GM18861 (cell line): Measurements from ENCODE around the gene RAB37.

Experiments
- ATAC-seq: cut with Tn5 transposase; IDR thresholded peaks from one replicate; pipeline ENCODE4 v1.9.1; 2021; ENCODE audit not compliant: unreplicated experiment

Gene RAB37, protein sequence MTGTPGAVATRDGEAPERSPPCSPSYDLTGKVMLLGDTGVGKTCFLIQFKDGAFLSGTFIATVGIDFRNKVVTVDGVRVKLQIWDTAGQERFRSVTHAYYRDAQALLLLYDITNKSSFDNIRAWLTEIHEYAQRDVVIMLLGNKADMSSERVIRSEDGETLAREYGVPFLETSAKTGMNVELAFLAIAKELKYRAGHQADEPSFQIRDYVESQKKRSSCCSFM

DNA sequence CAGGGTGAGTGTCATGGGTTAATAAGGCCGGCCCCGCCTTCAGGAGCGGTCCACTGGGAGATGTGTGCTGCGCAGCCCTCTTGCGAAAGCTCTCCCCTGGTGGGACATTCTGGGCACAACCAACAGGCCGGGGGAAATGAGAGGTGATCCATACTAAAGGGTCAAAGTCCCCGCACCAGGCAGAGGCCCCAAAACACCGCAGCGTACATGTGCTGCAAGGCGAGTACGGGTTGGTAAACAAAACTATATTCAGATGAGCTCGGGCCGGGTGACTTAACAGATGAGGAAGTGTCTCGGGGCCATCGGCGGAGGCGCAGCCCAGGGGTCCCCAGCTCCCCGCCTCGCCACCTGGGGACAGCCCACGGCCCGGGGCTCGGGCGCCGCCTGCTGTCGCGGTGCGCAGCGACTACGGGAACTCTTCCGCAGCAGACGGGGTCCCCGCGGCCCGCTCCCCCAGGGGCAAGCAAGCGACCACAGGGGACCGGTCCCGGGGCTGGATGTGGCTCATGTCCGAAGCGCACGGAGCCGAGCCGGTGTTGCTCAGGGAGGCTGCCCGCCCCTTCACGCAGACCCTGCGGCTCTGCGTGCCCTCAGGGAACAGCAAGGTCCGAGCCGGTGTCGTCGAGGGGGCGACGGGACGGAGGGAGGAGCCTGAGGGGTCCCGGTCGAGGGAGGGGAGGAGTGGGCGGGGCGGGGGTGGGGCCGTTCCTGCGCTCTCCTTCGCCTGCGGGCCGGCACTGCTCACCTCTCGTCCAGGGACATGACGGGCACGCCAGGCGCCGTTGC lies at the start of gene RAB37:
TSS of gene RAB37 (plus strand) at position 744 of the 786 bp plus-strand sequence. CDS start at position 761, 17 bp downstream.
- peak; percentile 36 for ATAC-seq

DNA sequence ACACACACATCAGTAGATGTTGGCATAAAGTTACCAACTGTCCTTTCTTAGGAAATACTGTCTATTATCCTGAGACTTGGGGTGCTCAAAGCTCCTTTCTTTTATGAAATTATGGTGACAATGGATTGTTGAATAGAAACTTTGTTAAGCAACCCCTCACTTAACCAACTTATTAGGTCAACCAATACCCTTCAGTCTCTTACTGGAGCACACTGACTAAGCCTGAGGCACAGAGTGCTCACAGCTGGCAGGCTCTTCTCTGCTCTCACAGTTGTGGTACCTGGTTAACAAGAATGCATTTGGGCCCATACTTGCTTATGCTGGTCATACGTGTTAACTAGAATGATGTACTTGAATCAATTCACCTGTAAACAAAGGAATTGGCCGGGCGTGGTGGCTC lies 49.2 kb upstream of the RAB37 start:
- ATAC-seq, result no peak

DNA sequence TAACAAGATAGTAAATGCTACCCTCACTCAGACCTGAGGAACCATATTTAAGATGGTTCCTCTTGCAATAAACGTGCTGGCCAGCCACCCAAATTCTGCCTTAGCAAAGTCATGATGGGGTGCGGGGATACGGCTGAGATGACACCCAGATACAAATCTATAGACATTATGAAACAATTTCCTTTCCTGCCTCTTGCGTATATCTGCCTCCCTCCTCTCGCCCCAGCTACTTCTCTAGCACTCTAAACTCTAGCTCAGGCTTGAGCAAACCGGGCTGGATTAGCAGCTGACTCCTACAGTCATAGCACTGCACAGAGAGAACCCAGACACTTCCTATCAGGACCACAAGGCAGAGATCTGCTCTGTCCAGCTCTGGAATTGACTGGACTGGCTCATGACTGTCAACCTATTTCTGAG lies 46.6 kb upstream of the RAB37 start:
- no peak for ATAC-seq

DNA sequence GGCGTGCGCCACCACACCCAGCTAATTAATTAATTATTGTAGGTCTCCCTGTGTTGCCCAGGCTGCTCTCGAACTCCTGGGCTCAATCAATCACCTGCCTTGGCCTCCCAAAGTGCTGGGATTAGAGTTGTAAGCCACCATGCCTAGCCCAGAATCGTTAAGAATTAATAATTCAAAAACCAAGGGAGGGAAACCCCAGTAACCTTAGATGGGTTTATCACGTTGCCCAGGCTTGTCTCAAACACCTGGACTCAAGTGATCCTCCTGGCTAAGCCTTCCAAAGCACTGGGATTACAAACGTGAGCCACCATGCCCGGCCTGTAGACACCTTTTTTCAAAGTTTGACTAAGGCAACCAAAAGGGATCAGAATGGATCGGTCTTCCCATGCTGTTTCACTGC lies 45.9 kb upstream of the RAB37 start:
- no peak for ATAC-seq

DNA sequence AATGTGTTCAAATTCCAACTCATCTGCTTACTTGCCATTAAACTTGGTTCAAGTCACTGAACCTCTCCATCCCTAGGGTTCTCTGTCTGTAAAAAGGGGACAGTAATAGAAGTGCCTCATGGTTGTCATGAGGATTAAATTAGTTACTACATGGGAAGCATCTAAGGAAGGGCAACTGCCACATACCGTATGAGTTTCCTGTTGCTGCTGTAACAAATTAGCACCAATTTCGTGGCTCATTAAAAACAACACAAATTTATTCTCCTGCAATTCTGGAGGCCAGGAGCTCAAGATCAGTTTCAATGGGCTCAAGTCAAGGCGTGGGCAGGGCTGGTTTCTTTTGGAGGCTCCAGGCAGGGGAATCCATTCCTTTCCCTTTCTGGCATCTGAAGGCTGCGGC lies 43.0 kb upstream of the RAB37 start:
- ATAC-seq, result no peak

DNA sequence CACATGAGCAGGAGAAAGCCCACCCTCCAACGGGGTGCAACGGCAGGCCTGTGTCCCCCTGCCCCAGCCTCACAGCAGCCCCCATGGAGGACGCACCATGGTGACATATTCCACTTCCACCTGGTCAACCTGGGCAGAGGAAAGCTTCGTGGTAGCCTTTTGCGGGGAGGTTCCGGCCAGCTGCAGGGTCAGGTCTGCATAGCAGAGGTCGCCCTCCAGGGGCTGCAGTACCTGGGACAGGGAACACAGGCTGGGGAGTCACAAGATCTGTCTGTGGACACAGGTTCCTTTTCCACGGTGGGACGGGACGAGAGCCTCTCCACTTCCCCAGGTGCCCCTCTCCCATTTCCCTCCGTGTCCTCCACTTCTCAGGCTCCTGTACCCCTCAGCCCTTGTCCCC lies 41.4 kb upstream of the RAB37 start:
- no peak for ATAC-seq

DNA sequence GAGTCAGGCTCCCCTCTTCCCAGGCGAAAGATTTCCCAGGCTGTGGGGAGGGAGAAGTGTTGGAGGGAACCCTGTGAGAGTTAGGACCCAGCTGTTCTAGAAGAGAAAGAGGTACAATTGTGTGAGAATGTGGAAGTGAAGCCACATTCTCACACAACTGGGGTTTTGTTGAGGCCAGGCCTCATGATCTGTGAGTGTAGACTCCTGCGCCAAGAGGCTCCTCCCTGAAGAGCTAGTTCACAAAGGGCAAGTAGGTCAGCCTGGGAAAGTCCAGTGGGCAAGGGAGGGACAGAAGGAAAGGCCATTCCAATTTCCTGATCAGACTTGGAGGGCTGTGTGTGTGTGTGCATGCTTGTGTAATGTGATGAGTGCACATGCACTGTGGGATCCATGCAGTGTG lies 39.5 kb upstream of the RAB37 start:
- ATAC-seq, result no peak

DNA sequence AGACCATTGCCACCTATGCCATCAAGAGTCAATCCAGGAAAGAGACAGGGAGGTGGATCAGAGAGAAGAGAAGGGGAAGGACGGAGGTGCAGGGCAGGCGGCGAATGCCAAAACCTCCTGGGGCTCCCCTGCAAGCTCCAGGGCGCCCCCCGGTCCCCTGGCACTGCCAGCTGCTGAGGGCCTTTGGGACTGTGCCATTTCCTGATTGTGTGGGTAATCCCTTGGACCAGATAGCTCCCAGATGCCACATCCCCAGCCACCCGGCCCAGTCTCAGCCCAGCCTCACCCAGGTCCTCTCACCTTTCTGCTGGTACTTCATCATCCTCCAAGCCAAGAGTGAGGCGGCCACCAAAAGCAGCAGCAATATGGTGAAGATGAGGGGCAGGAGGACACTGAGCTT lies 39.0 kb upstream of the RAB37 start:
- ATAC-seq, result no peak

DNA sequence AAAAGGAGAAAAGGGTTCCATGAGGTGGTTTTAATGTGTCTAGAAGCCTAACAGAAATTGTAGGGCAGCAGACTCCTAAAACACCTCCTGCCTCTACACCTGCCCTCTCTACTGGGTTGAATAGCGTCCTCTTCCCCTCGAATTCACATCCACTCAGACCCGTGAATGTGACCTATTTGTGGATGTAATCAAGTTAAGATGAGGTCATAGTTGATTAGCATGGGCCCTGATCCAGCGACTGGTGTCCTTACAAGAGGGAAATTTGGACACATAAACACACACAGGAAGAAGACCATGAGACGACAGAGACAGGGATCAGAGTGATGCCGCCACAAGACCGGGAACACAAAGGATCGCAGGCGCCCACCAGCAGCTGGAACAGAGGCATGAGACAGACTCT lies 37.8 kb upstream of the RAB37 start:
- ATAC-seq, result no peak

DNA sequence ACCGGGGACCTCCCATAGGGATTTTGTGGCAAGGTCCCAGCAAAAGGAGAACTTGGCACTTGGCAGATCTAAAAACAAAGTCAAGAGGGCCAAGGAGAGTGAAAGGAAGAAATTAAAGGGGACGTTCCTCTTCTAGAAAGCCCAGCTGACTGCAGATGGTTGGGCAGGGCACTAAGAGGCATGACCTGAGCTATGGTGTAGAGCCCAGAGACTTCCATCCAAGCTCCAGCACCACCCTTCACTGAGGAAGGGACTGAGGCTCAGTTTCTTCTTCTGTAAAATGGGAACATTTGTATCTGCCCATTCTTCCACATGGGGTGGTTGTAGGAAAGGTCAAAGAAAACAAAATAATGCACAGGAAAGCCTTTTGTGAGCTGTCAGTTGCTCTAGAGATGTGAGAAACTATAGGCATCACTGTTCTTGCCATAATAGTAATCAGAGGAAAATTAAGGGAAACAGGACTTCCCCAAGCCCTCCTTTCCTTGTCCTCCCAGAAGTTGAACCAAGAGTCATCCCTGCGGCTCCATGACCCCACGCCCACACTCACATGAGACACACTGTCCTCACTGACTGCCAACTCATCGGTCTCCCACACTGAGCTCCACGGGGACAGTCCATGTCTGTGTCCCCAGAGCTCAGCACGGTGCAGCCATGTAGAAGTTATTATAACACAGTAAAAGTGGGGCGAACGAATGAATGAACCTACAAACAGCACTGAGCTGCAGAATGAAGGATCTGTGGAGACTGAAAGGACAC lies 34.8 kb upstream of the RAB37 start:
- no peak for ATAC-seq

DNA sequence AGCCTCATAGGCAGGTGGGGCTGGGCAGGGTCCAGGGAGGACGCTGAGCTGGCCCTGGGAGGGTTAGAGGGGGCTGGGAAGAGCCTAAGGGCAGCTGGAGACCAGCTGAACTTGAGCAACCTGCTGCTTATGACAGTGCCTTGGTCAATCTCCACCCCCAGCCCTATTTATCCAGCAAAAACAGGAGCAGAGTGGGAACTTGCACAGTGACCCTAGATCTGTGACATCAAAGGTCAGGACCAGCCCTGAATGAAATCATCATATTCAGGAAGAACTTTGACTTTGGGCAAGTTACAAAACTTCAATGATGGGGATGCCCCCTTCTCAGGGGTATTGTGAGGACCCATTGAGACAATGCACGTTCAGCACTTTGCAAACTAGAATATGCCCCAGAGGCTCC lies 33.7 kb upstream of the RAB37 start:
- ATAC-seq, result no peak

DNA sequence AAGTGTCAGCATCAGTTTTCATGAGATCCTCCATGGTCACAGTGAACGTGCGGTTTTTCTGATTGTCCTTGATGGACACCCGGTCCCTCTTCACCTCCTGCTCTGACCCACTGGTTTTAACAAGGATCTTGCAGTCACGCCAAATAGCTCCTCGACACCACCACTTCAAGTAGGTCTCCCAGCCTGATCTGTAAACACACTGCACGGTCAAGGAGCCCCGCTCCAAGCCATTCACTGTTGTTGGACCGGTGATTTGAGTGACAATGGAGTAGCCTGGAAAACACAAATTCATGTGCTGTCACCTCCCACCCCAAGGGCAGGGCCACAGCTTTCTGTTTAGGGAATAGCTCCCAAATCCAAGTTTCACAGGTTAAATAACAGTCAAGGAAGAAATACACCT lies 32.5 kb upstream of the RAB37 start:
- no peak for ATAC-seq

DNA sequence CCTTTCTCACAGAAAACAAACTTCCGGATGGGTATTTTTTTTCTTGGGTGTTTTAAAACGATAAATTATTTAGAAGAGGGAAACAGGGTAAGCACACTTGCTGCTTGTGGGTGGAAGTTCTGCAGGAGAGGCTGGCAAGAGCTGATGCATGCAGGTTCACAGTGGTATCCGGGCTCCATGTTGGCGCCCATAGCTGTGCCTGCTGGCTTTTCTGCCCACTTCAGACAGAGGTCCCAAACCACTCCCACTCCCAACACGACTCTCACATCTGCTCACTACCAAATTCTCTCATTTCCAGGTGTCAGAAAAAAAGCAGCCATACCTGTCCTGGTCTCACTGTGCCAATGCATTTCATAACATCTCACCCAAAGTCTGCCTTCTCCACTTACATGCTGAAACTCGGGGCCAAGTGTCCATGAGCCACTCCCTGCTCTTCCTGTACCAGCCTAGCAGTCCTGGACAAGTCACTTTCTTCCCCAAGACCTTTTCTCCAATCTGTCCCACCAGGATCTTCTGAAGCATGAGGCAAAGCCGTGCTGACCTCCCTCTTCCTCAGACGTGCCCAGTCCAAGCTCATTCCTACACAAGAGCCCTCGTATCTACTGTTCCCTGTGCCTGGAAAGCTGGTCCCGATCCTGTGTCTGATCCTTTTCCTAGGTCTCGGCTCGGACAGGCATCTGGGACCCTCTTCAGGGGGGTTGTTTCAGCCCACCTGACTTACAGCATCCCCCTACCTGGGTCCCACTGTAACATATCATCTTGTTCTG lies 25.8 kb upstream of the RAB37 start:
- ATAC-seq, result no peak

DNA sequence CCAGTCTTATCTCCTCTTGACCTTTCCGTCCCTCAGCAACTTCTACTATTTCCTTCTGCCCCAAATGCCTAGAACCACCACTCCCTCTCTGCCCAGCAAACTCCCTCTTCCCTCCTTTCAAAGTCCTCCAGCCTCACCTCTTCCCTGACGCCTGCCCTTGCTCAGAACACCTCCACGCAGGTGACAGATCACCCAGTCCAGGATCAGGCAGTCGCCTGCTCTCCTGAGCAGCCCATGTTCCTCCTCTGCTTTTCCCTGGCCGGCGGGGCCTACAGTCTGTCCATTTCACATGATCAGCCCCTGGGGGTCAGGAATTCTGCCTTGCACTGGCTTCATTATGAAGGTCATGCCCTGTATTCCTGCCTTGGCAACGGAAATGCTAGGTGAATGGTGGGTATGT lies 24.8 kb upstream of the RAB37 start:
- ATAC-seq, result no peak

DNA sequence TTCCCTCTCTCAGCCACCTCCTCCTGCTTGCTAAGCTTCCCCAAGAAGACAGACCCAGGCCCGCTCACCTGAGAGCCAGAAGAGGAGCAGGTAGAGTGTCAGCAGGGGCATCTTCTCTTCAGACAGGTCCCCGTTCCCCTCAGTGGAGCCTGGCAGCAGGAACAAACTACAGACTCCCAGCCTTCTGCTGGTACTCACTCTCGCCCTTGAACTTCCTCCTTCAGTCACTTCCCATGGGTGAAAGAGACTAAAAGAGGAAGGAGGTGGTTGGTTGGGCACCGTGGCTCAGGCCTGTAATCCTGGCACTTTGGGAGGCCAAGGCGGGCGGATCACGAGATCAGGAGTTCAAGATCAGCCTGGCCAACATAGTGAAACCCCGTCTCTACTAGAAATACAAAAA lies 24.3 kb upstream of the RAB37 start, which contains the start of gene CD300LF:
TSS of gene CD300LF (minus strand) at position 168 of the 400 bp plus-strand sequence. CDS start at position 111, 57 bp downstream.
- ATAC-seq, result no peak

DNA sequence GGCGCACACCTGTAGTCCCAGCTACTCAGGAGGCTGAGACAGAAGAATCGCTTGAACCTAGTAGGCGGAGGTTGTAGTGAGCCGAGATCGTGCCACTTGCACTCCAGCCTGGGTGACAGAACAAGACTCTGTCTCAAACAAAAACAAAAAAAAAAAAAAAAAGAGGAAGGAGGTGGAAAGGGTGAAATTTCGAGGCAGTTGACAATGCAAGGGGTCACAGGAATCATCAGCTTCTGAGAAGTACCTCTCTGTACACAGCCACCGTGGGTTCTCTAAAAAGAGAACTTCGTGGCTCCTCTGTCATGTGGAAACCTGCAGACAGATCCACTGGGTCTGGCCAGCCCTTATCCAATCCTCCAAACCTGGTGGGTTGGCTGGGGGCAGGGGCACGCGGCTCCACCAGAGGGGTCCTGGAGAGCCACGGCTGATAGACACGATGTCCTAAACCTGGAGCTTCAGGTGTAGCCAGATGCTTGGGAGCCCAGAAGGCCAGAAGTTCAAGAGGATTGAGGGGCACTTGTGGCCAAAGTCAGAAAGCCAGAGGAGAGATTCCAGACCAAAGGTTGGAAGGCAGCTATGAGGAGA lies 23.8 kb upstream of the RAB37 start:
- ATAC-seq, result no peak

DNA sequence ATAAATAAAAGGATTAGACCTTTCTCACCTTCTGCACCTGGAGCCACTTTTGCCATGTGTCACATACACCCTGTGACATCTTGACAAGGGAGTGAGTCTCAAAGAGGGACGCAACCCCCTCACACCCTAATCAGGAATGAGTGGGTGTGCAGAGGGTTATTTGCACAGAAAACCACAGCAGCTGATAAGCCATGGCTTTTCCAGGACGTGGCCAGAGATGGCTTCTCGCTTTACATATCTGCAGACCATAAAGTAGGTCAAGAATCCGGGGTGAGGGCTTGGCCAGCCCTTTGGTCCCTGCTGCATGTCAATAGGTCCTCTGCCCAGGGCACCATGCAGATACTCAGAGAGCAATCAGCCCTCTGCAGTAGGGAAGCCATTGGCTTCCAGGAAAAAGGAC lies 21.9 kb upstream of the RAB37 start:
- no peak for ATAC-seq

DNA sequence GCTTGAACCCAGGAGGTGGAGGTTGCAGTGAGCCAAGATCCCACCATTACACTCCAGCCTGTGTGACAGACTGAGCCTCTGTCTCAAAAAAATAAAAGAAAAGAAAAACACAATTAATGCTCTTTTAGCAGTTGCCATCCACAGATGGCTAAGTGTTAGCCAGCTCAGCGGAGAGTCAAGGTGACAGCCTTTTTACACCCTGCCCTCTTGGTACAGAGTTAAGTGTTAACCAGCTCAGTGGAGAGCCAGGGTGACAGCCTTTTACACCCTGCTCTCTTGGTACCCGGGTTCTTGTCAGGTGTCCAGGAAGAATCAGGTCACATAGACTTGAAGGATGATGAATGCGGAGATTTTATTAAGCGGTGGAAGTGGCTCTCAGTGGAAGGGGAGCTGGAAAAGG lies 16.6 kb upstream of the RAB37 start:
- no peak for ATAC-seq

DNA sequence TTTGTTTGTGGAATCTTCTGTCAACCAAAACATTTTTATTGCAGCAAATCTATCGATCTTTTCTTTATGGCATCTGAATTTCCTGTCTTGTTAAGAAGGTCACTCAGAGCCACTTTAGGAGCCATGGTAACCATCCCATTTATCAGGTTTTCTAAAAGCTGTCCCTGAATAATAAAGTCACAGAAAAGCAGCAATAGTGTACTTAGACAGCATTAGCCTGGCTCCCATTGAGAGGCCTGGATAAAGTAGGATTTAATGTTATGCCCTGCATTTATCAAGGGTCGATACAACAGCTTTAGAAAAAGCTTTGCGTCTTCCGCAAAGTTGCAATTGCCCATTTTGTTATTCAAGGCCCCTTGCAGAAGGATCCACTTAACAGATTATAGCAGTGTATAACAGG lies 14.3 kb upstream of the RAB37 start:
- ATAC-seq, result no peak

DNA sequence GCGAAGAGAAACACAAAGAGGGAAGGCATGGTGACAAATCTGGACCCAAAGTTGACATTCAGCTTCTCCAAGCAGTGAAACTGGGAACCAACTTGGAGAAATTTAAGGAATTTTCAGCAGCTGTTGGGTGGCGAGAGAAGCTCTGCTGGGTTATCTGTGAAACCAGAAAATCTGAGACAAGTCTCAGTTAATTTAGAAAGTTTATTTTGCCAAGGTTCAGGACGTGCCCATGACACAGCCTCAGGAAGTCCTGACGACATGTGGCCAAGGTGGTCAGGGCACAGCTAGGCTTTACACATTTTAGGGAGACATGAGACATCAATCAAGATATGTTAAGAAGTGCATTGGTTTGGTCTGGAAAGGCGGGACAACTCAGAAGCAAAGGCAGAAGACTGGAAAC lies 13.2 kb upstream of the RAB37 start:
- no peak for ATAC-seq

DNA sequence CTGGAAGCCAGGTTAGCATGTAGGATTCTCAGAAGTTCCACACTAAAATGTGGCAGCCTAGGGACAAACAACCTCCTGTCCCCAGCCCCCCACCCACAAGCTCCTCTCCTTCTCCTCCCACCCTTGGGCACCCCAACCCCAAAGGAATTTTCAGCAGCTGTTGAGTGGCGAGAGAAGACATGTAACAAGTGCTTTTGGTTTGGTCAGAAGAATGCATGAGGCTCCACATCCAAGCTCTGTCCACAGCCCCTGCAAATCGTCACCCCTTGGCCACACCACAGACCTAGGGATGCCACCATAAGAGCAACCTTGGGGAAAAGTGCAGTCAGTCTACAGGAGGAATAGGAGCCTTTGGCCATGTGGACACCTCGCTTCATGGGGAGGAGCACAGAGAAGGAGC lies 11.9 kb upstream of the RAB37 start:
- ATAC-seq, result no peak
